GM21619 (cell line): ENCODE results near the gene CGNL1.

Experiments
- ATAC-seq: cut with Tn5 transposase; IDR thresholded peaks from one replicate; pipeline ENCODE4 v1.9.1; 2021; ENCODE audit not compliant: unreplicated experiment

Gene CGNL1

GRCh38 chr15:57384024-57384423, 7.7 kb downstream of the CGNL1 start:
- no peak for ATAC-seq

GRCh38 chr15:57384816-57385215, 8.5 kb downstream of the CGNL1 start:
- no peak for ATAC-seq

- ATAC-seq, result no peak
Observed at GRCh38 chr15:57385923-57386390, 9.7 kb downstream of the CGNL1 start.

GRCh38 chr15:57386976-57387375, 10.7 kb downstream of the CGNL1 start:
- ATAC-seq, result no peak

GRCh38 chr15:57387564-57388076, 11.3 kb downstream of the CGNL1 start:
- ATAC-seq, result no peak

GRCh38 chr15:57388464-57388863, 12.2 kb downstream of the CGNL1 start:
- no peak for ATAC-seq

- ATAC-seq, result no peak
Observed at GRCh38 chr15:57389991-57390390, 13.7 kb downstream of the CGNL1 start.

- no peak for ATAC-seq
Observed at GRCh38 chr15:57390583-57390982, 14.3 kb downstream of the CGNL1 start.

GRCh38 chr15:57391537-57391936, 15.2 kb downstream of the CGNL1 start:
- no peak for ATAC-seq

- ATAC-seq, result no peak
Observed at GRCh38 chr15:57393061-57393460, 16.8 kb downstream of the CGNL1 start.

GRCh38 chr15:57395292-57395691, 19.0 kb downstream of the CGNL1 start:
- no peak for ATAC-seq

- ATAC-seq, result no peak
Observed at GRCh38 chr15:57398336-57398735, 22.0 kb downstream of the CGNL1 start.

GRCh38 chr15:57401546-57401945, 25.2 kb downstream of the CGNL1 start:
- no peak for ATAC-seq

- no peak for ATAC-seq
Observed at GRCh38 chr15:57403017-57403416, 26.7 kb downstream of the CGNL1 start.

- ATAC-seq, result no peak
Observed at GRCh38 chr15:57403566-57404325, 27.4 kb downstream of the CGNL1 start.

- ATAC-seq, result no peak
Observed at GRCh38 chr15:57405133-57405532, 28.8 kb downstream of the CGNL1 start.

- no peak for ATAC-seq
Observed at GRCh38 chr15:57406062-57406772, 29.9 kb downstream of the CGNL1 start.

GRCh38 chr15:57410373-57410772, 34.1 kb downstream of the CGNL1 start:
- ATAC-seq, result no peak

GRCh38 chr15:57411945-57412768, 35.9 kb downstream of the CGNL1 start:
- ATAC-seq, result no peak

- no peak for ATAC-seq
Observed at GRCh38 chr15:57415602-57416001, 39.3 kb downstream of the CGNL1 start.

GRCh38 chr15:57418635-57419034, 42.3 kb downstream of the CGNL1 start:
- ATAC-seq, result no peak
